ENCODE results near the gene NRGN.

NRGN gene

DNA sequence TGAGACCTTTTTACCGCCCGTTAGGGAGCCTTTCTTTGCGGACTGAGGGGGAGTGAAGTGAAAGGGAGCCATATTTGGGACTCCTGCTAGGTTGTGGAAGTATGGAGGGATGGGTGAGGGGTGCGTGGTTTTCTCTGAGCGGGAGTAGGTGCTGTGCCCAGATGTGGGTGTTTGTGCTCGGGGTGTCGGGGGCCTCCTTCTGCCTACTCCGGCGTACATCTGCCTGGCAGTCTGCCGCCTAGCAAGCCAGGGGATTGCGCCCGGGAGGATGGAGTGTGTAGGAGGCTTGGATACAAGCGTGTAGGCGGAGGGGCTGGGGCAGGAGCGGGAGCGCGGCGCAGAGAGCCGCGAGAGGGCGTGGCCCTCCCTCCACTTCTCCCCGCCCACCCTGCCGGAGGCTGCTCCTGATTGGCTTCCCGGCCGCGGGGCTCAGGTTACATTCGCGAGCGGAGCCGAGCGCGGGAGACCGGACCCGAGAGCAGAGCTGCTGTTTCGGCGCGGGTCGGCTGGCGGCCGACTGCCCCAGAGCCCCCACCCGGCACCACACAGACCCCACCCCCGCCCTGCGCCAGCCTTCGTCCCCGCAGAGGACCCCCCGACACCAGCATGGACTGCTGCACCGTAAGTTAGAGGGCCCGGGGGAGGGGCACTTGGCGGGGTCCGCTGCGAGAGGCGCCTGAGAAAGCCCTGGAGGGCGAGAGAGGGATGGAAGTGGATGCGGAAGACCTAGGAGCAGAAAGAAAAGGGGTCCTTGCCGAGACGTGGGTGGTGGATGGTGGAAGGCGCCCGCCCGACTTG is at the start of gene NRGN:
Gene NRGN, plus strand, starts transcription at position 464 of the 798 bp plus-strand sequence. Its CDS starts 143 bp downstream, at position 607.
- in situ Hi-C loops (cut with HindIII; ENCODE audit: low pct_ligation_motif_present, low sequenced_read_pairs): no loop called here
- Histone ChIP-seq H3K27me3 (replicated peaks) (peaks cover 2% of the 10 kb centered on the region), H3K27ac (no peak within 1 kb of the TSS)

DNA sequence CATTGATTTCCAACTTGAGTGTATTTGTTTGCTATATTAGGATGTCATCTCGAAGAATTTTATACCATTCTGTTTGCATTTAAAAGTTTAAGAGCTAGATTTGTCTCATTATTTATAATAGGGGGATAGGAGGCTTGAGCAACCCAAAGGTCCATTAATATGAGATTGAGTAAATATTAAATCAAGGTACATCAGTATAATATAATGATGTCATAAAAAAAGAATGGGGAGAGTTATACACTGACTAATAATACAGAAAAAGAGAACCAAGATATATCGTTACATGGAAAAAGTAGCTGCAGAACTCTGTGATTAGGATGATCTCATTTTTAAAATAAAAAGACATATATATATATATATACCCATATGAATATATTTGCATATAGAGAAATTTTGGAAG is 46.6 kb upstream of the NRGN start:
- no peak for DNase-seq
- in situ Hi-C loops (cut with HindIII; ENCODE audit: low pct_ligation_motif_present, low sequenced_read_pairs): no loop called here
- H3K27me3 ChIP-seq (replicated peaks): no peaks in the 10 kb centered on the region

More for the DNA sequence above, at the start of gene NRGN:
- TF ChIP-seq, protein P1, sequence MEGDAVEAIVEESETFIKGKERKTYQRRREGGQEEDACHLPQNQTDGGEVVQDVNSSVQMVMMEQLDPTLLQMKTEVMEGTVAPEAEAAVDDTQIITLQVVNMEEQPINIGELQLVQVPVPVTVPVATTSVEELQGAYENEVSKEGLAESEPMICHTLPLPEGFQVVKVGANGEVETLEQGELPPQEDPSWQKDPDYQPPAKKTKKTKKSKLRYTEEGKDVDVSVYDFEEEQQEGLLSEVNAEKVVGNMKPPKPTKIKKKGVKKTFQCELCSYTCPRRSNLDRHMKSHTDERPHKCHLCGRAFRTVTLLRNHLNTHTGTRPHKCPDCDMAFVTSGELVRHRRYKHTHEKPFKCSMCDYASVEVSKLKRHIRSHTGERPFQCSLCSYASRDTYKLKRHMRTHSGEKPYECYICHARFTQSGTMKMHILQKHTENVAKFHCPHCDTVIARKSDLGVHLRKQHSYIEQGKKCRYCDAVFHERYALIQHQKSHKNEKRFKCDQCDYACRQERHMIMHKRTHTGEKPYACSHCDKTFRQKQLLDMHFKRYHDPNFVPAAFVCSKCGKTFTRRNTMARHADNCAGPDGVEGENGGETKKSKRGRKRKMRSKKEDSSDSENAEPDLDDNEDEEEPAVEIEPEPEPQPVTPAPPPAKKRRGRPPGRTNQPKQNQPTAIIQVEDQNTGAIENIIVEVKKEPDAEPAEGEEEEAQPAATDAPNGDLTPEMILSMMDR (IDR thresholded peaks at IDR 0.05; ENCODE audit: low read depth, low read length, missing control alignments): no peak
- H3K4me3 ChIP-seq (ENCODE audit: low read depth, low read length): peak within 1 kb of the TSS; percentile 64
- peak; percentile 88 for DNase-seq
- no peaks in the 10 kb centered on the region for H3K36me3 ChIP-seq (replicated peaks)

DNA sequence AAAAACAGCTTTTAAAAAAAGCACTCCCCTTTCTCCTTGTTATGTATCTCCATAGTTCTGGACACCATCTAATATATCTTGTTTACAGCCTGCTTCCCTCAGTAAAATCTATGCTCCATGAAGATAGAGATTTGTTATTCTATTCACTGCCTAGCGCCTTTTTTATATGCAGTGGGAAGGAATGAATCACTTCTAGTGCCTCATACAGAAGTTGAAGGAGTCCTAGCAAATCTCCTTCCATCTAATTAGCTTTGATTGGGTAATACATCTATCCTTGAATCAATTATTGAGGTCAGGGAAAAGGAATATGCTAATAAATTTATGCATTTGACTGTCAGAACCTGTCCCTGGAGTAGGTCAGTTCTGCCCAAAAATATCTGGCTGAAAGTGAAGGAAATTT is 40.2 kb upstream of the NRGN start:
- Histone ChIP-seq H3K27ac (no peak overlapping the region), H3K27me3 (replicated peaks) (no peaks in the 10 kb centered on the region), H3K4me3 (ENCODE audit: low read depth, low read length) (no peak overlapping the region), H3K36me3 (replicated peaks) (no peaks in the 10 kb centered on the region)
- in situ Hi-C loops (cut with HindIII; ENCODE audit: low pct_ligation_motif_present, low sequenced_read_pairs): no loop called here
- DNase-seq: no peak
- TF ChIP-seq, protein P1 (IDR thresholded peaks at IDR 0.05; ENCODE audit: low read depth, low read length, missing control alignments): no peak

More for the DNA sequence above, 46.6 kb upstream of the NRGN start:
- no peak overlapping the region for H3K4me3 ChIP-seq (ENCODE audit: low read depth, low read length)
- TF ChIP-seq, protein P1 (IDR thresholded peaks at IDR 0.05; ENCODE audit: low read depth, low read length, missing control alignments): no peak
- no peaks in the 10 kb centered on the region for H3K36me3 ChIP-seq (replicated peaks)
- no peak overlapping the region for H3K27ac ChIP-seq

DNA sequence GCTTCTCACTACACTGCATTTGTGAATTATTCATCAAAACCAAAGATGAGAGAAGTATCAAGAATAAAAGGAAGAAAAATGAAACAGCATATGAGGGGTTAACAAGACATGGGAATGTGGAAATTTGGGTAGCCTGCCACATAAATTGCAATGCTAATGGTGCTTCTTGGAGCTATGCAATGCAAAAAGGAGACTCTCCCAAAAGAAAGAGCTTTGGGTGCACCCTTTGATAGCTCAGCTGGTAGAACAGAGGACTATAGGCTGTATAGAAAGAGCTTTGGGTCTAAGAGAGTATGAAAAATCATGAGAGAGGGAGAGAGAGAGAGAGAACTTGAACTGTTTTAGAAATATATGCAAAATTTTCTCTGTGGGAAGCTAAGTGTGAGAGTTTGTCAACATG is 39.7 kb upstream of the NRGN start:
- Histone ChIP-seq H3K36me3 (replicated peaks) (no peaks in the 10 kb centered on the region), H3K4me3 (ENCODE audit: low read depth, low read length) (no peak overlapping the region), H3K27me3 (replicated peaks) (no peaks in the 10 kb centered on the region), H3K27ac (no peak overlapping the region)
- in situ Hi-C loops (cut with HindIII; ENCODE audit: low pct_ligation_motif_present, low sequenced_read_pairs): no loop called here
- DNase-seq: no peak
- TF ChIP-seq, protein P1 (IDR thresholded peaks at IDR 0.05; ENCODE audit: low read depth, low read length, missing control alignments): no peak

DNA sequence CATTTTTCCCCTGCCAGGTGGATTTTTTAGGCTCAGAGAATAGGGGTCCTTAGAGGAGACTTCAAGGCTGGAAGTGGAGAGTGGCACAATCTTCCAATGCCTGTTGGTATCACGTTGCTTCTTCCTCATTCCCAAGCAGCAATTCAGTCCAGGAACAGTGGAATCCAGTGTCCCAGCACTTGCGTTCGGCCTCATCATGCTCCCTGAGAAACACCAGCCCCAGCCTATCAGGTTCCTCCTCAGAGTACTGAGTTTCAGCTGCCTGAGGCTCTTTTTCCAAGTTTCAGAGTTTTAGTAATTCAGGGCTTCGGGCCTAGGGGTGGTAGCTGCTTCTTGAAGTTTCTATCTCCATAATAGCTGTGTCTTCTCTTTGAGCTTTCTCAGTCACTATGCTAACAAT is 31.9 kb upstream of the NRGN start:
- no peak overlapping the region for H3K27ac ChIP-seq
- H3K36me3 ChIP-seq (replicated peaks): no peaks in the 10 kb centered on the region
- no peak overlapping the region for H3K4me3 ChIP-seq (ENCODE audit: low read depth, low read length)
- H3K27me3 ChIP-seq (replicated peaks): no peaks in the 10 kb centered on the region
- in situ Hi-C loops (cut with HindIII; ENCODE audit: low pct_ligation_motif_present, low sequenced_read_pairs): no loop called here
- TF ChIP-seq, protein P1 (IDR thresholded peaks at IDR 0.05; ENCODE audit: low read depth, low read length, missing control alignments): no peak
- DNase-seq: no peak
